ENCODE measurements around the gene ERC1. TPM values are rescaled to one million over a fixed set of nuclear protein-coding genes. Genes with fewer than 3 reads are reported as not detected.

Gene ERC1
- total and polyA plus RNA-seq, 9 of the 15 experiments (the other 6 are each of a cell fraction or from before 2014, with no cell fraction given) = 0.74 to 11.8 (median 4.8) TPM

- no peaks in the 10 kb centered on the region for H3K9me3 ChIP-seq (replicated peaks; ENCODE audit: control insufficient read depth, insufficient read depth, low read depth, low read length)
- H3K9ac ChIP-seq (ENCODE audit: insufficient read depth in 1 of 2, low read depth in 2 of 2, low read length in 2 of 2) = no peak overlapping the region
- CTCF ChIA-PET (ENCODE audit: low intra/inter-chr PET ratio) = no interaction called here
- no peaks in the 10 kb centered on the region for H3K9me1 ChIP-seq (ENCODE audit: control insufficient read depth, insufficient read depth, low read length)
- in situ Hi-C loops (cut with MboI) = no loop called here
- no peak for FAIRE-seq
- WGBS (ENCODE audit: insufficient coverage, low coverage, missing lambda C conversion rate) = 33% methylated on average over 1 of the region's 3 CpGs
- H2AFZ ChIP-seq (ENCODE audit: low read depth, low read length) = no peak overlapping the region
- no peak overlapping the region for H3K4me3 ChIP-seq
- no peaks in the 10 kb centered on the region for H3K27me3 ChIP-seq (ENCODE audit: control insufficient read depth in 2 of 2, insufficient read depth in 2 of 2, low read length in 2 of 2)
- no peak overlapping the region for H3K27ac ChIP-seq (ENCODE audit: extremely low read depth, low read depth, low read length)
- no peaks in the 10 kb centered on the region for H4K20me1 ChIP-seq (replicated peaks; ENCODE audit: control insufficient read depth, insufficient read depth, low read length)
- no peak for DNase-seq (ENCODE audit: extremely low read depth in 1 of 4, low spot score in 3 of 4)
- H3K36me3 ChIP-seq (ENCODE audit: control insufficient read depth, insufficient read depth, low read length) = no peaks in the 10 kb centered on the region
- no peak overlapping the region for H3K4me2 ChIP-seq (ENCODE audit: insufficient read depth, low read length)
- no peaks in the 10 kb centered on the region for H3K79me2 ChIP-seq (ENCODE audit: control insufficient read depth, insufficient read depth, low read length)
- peaks cover 0 to 5% of the 10 kb centered on the region in 2 experiments; a peak in 3 of 5 replicates for H3K4me1 ChIP-seq (replicated peaks in 1 of 2; ENCODE audit: control insufficient read depth in 2 of 2, insufficient read depth in 2 of 2, low read length in 2 of 2)
- intact Hi-C loops (cut with micrococcal nuclease) = no loop called here
- no peak for ATAC-seq
- POLR2A ChIA-PET = interaction anchor here (1.3 kb wide), 1 partner anchor 14 kb away, joined by 4 read pairs; no protein-coding TSS in a partner anchor
- no TSS peak for BruUV-seq (replicated peaks)
- TF ChIP-seq CEBPG (CRISPR knock-in tag; IDR thresholded peaks at IDR 0.05) = no peak
- peak in 1 of 2 experiments; percentile 51; a peak in 2 of 4 replicates for TF ChIP-seq CEBPG (tag; conservative IDR thresholded peaks at IDR 0.05 in 1 of 2, IDR thresholded peaks at IDR 0.05 in 1 of 2)
- 0 out of 2 replicates have a peak, but pooled peaks have one; percentile 17 for TF ChIP-seq ATF7 (IDR thresholded peaks at IDR 0.05)
- TF ChIP-seq DLX4 (CRISPR knock-in tag; IDR thresholded peaks at IDR 0.05) = no peak
- TF ChIP-seq ZFP91 (CRISPR knock-in tag; IDR thresholded peaks at IDR 0.05) = no peak
- peak; percentile 53 for TF ChIP-seq TCF3 (CRISPR knock-in tag; IDR thresholded peaks at IDR 0.05)
- no peak for TF ChIP-seq SRSF1 (IDR thresholded peaks at IDR 0.05; ENCODE audit: low read depth, low read length)
- TF ChIP-seq ZBTB5 (IDR thresholded peaks at IDR 0.05) = no peak
- TF ChIP-seq ATF3 (IDR thresholded peaks at IDR 0.05) = peak; percentile 15; the same call in 1 of the 2 replicates
- no peak for TF ChIP-seq ATF3 (CRISPR knock-in tag; conservative IDR thresholded peaks at IDR 0.05)
- TF ChIP-seq TRIM25 (IDR thresholded peaks at IDR 0.05; ENCODE audit: borderline replicate concordance) = no peak
- TF ChIP-seq CBFA2T3 (IDR thresholded peaks at IDR 0.05) = peak; percentile 39; the same call in 1 of the 2 replicates
- no peak for TF ChIP-seq ZBTB8A (IDR thresholded peaks at IDR 0.05; ENCODE audit: partially characterized antibody)
- TF ChIP-seq PATZ1 (CRISPR knock-in tag; IDR thresholded peaks at IDR 0.05; ENCODE audit: borderline replicate concordance) = no peak
Observed at GRCh38 chr12:981961-982360, 9.1 kb upstream of the ERC1 start.

Measured in K562 (cell line).